HG02759 (cell line): Measurements from ENCODE around the gene PCBP1.
"Not testable (repeated sequence)": the region's sequence is repeated elsewhere in the genome, so short reads cannot be mapped to it uniquely, and the experiment has no call there.

ENCODE experiments used
- ATAC-seq: cut with Tn5 transposase; IDR thresholded peaks from one replicate; pipeline ENCODE4 v1.9.1; 2021; ENCODE audit warnings: mild to moderate bottlenecking, moderate library complexity; ENCODE audit not compliant: unreplicated experiment

The PCBP1 gene

DNA sequence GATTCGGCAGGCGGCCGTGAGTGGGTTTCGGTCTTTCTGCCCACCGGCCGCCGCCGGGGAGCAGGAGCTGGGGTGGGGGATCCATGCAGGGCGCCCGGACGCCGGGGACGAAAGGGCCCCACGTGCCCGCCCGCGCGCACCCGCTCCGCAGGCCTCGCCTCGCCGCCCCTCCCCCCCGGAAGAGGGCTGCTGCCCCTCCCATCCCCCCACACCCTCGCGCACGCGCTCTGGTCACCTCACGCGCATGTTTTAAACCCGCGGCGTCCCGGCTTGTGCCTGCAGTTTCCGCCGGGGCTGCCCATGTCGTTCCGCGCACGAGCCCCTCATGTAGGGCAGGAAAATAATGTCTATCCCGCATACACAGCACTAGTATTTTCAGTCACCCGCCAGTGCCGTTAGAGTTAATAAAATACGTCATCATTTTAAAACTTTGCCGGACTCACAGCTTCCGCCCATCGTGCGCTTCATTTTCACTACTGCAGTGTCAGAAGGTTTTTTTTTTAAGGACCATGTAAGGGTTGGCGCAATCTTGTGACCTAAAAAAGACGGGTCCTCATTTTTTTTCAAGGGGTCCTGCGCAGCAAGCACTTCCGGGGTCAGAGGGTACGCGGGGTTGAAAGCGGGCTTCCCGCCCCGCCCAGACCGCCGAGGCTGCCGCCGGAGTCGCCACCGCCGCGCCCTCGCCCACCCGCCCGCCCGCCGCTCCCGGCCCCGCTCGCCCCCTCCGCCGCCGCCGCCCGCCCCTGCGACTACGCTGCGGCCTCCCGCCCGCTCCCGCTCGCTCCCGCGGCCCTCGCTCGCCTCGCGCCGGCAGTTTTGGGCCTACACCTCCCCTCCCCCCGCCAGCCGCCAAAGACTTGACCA, at the start of gene PCBP1:
Gene PCBP1, plus strand, starts transcription at position 640 of the 864 bp plus-strand sequence. CDS start 267 bp downstream, outside the sequence.
- ATAC-seq, result peak; percentile 44

DNA sequence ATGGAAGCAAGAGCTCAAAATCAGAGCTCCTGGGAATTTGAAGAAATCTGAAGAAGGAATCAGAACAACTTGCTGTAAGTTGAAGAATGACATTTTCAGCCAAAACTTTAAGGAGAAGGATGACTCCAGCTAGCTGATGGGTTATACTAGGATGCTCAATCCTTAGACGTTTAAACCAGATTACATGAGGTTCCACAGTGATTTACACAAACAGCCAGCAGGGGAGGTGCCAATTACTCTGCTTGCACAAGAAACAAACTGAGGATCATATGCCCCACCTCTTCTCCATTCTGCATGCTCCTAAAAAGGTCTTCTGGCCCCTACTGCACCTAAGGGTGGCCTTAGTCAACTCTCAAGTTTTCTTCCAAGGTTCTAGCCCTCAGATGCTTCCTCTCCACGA, 47.9 kb upstream of the PCBP1 start:
- ATAC-seq, result no peak

DNA sequence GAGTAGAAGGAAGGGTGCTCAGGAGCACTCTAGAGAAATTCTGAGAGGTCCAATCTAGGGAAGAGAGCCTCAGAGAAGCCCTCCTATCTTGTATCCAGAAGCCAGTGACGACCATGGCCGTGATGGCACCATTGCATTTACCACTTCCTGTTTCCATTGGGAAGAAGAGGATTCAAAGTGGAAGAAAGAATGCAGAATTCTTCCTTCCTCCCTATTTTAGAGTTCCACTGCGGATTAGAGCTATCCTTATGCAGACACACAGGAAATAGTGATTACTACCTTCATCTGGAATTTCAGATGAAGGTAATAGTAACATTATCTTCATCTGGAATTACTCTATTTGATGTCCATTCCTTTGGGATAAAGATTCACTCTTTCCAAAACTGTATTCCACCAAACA, 45.6 kb upstream of the PCBP1 start:
- ATAC-seq, result no peak

DNA sequence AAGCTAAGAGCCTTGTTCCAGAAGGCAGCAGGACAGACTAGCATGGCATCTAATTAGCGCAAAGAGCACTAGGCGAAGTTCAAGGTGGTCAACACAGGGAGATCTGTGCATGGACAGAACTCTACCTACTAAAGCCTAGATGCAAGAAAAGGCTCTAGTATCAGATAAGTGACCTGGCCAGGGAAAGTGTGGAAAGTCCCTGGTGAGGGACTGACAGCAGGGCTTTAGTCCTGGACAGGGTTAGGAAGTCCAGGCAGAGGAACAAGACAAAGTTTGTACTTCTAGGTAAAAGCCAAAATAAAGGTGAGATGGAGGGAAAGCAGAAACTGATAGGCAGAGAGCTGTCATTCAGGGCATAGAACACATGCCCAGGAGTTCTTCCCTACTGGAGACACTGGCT, 45.0 kb upstream of the PCBP1 start:
- no peak for ATAC-seq

DNA sequence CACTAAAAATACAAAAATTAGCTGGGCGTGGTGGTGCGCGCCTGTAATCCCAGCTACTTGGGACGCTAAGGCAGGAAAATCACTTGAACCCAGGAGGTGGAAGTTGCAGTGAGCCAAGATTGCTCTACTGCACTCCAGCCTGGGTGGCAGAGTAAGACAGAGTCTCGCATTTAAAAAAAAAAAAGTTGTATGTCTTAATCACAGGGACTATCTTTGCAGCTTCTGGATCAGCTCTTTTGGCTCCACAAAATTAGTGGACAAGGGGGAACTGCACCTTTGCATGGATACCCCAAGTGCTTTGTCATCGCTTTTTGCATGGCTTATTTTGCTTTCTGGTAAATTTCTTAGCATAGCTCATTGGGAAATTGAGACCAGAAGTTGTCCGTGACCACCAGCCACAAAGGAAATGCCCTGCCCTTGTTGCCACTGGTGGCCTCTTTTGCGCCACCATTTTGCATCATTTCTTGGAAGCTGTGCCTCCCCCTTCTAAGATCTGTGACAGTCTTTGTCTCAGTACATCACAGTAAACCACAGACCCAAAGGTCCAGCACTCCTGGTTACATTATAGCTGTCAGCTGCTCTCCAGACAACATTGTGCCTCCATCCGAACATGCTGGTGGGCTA, 43.9 kb upstream of the PCBP1 start:
- no peak for ATAC-seq

DNA sequence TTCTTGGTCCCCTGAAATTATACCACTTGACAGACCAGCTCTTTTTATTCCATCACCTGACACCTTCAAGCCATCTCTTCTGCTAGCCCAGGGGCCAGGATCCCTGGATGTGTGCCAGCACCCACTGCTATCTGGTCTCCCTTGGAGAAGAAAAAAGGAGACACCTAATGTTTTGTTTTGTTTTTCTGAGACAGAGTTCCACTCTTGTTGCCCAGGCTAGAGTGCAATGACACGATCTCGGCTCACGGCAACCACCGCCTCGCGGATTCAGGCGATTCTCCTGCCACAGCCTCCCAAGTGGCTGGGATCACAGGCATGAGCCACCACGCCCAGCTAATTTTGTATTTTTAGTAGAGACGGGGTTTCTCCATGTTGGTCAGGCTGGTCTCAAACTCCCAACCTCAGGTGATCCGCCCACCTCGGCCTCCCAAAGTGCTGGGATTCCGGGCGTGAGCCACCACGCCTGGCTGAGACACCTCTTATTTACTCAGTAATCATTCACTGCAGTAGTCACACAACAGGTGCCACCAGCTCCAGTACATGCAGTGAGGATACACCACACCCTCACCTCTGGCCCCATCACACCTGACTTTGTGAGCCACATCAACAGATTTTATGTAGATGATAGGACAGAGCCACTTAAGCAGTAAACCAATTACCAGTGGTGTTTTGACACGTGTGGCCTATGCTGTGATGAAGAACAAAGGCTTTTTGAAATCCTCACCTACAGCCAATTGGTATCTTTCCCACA, 42.8 kb upstream of the PCBP1 start:
- ATAC-seq, result no peak

DNA sequence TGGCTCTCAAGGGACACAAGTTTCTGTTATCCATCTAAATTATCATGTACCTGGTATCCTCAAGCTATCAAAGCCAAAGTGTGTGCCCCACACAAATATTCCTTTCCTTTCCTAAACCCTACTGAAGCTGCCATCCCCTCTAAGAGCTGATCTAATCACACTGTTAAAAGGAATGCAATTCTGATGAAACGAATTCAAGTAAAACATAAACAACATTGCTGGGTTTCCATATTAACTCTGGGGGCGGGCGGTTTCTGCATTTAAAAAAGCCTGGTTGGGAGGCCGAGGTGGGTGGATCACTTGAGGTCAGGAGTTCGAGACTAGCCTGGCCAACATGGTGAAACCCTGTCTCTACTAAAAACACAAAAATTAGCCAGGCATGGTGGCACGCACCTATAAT, 41.9 kb upstream of the PCBP1 start:
- no peak for ATAC-seq

DNA sequence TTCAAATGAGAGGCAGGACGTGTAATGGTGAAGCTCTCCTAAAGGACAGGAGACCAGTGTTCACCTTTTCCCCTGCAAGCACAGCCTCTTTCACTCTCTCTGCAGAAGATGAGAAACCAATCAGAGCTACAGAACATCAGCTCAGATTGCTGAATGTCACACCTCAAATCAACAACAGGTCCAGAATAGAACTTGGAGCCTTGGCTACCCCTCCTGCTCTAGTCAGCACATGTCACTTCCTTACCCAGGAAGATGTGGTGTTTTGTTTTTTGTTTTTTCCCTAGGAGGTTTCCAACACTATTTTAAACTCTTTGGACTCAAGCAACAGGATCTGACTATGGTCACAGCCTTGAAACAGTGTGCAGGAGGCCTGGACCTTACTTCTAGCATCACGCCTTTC, 41.3 kb upstream of the PCBP1 start:
- ATAC-seq, result no peak

DNA sequence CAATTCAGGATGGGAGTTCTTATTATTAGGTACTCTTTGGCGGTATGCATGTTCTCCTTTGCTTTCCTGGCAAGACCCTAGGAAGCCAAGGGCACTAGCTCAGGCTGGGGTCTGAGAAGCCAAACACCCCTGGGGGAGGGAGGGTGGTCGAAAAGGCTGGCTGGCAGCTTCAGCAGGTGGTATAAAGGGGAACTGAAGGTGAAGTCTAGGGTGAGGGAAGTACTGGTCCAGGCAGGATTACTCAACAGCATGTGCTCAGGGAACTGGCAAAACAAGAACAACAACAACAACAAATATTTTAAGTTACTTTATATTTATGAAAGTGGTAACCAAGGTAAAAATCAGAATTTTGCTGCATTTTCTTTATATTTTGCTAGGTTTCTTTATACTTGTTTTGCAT, 40.7 kb upstream of the PCBP1 start:
- ATAC-seq, result no peak

DNA sequence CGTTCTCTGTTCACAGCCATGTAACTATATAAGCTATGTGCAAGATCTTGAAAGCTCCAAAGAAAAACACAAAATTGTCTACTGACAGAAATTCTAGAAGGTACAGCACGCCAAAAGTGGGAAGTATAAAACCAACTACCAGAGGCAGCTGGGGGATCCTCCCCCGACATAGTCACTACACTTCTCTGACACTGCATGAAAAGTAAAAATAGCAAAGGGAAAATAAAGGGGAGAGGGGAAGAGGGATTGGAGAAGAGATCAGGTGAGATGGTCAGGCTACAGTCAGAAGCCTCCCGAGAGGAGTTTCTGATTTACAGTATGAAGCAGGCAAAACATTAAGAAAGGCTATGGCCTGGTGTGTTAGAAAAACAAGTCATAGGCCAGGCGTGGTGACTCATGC, 39.8 kb upstream of the PCBP1 start:
- no peak for ATAC-seq

DNA sequence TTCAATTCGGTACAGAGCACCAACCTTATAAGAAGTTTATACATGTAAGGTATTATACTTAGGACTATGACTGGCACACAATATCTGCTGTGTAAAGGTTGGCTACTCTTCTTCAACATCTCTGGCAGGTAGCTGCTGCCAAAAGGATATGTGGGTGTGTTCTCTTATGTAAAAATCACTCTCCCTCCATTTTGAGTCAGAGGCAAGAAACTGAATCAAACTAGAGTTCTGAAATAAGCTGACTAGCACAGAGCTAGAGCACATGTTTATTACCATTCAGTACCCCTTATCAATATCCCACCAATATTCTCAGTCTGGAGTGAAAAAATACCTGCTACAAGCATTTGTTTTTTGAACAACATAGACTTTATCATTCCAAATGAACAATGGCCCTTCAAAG, 38.0 kb upstream of the PCBP1 start:
- ATAC-seq, result no peak

DNA sequence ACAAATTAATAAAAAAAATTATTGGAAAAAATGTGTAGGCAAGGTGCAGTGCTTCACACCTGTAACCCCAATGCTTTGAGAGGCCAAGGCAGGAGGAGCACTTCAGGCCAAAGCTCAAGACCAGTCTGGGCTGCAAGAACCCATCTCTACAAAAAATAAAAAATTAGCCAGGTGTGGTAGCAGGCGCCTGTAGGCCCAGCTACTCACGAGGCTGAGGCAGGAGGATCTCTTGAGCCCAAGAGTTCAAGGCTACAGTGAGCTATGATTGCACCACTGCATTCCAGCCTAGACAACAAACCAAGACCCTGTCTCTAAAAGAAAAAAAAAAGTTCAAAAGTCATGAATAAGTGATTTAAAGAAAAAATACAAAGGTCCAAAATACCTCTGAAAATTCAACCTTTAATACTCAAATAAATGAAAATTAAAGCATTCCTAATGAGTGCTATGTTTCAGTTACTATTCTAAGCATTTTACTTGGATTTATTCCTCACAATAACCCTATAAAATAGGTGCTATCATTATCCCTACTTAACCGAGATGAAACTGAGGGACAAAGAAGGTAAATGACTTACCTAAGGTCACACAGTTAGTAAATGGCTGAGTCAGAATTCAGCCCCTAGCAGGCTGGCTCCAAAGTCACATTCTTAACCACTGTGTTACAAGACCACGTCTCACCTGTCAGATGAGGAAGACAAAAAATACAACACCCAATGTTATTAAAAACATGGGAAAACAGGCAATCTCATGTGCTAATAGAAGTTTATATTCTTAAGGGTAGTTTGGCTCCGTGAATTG, 36.4 kb upstream of the PCBP1 start:
- ATAC-seq, result no peak

DNA sequence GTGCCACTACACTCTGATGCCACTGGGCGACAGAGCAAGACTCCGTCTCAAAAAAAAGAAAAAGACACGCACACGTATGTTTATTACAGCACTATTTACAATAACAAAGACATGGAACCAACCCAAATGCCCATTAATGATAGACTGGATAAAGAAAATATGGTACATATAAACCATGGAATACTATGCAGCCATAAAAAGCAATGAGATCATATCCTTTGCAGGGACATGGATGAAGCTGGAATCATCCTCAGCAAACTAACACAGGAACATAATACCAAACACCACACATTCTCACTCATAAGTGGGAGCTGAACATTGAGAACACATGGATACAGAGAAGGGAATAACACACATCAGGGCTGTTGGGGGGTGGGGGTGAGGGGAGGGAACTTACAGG, 32.0 kb upstream of the PCBP1 start:
- ATAC-seq, result not testable (repeated sequence)

DNA sequence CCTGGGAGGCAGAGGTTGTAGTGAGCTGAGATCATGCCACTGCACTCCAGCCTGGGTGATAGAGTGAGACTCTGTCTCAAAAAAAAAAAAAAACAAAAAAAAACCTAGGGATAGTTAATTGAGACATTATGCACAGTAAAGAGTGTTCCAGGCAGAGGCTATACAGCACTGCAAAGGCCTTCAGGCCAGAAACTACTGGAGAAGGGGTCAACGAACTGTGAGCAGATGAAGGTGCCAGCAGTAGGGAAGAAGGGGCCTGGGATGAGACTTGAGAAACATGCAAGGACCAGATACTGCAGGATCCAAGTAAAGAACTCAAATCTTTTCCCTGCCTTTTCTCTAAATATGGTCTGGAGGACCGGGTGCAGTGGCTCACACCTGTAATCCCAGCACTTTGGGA, 26.0 kb upstream of the PCBP1 start:
- no peak for ATAC-seq

DNA sequence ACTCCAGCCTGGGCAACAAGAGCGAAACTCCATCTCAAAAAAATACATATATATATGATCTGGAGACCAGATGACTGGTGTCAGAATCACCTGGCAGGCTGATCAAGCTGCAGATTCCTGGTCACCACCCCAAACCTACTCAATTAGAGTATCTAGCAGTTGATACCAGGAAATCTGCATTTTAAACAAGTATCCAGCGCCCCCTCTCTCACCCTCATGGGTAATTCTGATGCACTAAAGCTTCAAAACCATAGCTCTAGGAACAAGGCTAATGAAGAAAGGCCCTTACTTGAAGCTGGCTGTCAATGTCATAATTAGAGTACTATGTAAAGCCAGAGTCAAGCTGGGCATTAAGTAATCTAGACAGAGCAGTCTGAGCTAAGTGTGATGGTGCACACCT, 25.0 kb upstream of the PCBP1 start:
- ATAC-seq, result no peak

DNA sequence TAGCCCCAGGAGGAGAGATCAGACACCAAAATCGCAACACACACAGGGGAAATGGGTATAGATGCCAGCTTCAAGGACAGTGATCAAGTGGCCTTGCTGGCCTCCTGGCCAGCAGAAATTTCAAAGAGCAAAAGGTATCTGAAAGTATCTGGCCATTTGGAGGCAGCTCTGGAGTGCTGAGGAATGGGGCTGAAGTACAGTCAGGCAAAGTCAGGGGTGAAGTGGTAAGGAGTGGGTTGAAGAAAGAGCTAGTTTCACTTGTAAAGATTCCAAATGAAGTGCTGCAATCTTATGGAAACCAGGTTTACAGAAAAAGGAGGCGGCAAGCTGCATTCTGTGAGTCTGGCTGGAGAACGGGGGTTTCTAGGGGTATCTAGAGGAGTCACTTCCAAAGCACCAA, 19.2 kb upstream of the PCBP1 start:
- ATAC-seq, result no peak

DNA sequence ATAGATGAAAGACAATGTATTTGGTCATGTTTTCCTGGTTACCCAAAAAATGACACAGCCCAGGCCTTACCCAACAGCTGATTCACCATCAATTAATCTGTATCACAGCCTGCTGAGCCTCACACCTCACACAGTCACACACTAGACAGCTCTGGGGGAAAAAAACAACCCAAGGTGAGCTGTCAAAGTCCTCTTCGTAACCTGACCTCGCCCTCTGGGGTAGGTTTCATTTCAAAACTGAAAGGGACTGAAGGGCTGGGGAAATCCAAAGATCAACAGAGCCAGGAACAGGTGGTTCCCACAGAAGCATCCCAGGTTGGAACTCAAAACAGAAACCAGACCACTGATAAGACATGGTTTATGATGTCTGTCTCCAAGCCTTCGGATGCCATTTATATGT, 18.2 kb upstream of the PCBP1 start:
- peak; percentile 86 for ATAC-seq

DNA sequence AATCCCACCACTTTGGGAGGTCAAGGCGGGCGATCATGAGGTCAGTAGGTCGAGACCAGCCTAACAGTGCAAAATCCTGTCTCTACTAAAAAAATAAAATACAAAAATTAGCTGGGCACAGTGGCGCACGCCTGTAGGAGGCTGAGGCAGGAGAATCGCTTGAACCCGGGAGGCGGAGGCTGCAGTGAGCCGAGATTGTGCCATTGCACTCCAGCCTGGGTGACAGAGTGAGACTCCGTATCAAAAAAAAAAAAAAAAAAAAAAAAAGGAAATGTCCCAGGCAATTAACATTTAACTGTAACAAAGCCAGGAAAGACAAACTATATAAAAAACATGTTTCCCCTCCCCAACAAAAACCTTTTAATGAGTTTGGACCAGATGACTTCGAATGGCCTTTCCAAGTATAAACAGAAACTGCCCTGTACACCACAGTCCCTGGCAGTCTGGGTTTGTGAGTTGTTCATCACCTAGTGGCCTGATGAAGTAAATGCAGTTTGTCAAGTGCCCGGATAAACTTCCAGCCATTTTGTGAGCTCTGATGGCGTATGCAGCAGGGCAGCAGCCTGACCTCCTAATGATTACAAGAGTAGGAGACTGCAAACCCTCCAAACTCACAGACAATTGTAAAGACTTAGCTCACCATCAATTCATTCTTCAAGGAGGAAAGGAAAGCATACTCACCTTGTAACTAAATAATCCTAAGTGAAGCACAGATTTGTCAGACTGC, 16.6 kb upstream of the PCBP1 start:
- ATAC-seq, result peak; percentile 78

DNA sequence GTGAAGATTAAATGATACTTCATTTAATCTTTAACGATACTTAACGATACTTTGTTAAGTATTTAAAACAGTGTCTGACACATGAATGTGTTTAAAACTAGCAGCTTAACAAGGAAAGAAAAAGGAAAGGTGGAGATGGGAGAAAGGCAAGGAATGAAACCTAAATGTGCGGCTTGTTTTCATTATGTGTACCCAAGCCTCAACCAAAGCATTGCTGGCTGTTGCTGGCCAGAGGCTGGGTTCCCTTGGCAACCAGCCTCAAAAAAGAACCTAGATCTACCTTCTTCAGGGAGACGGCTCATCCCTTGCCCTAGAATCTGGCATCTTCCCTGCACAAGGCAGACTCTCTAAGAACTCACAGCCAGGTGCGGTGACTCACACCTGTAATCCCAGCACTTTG, 13.8 kb upstream of the PCBP1 start:
- ATAC-seq, result no peak

DNA sequence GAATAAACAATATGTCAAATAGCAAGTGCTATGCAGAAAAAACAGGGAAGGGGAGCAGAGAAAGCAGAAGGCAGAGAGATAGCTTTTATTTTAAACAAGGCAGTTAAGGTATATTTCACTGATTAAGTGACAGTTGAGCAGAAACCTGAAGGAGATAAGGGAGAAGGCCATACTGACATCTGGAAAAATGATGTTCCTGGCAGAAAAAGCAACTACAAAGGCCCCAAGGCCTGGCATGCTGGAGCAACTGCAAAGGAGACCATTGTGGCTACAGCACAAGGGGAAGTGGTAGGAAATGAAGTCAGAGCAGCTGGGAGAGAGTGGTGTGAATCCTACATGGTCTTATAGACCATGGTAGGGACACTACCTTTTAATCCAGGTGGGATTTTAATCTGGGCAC, 8.9 kb upstream of the PCBP1 start:
- ATAC-seq, result no peak
